Activated naive CD4-positive, alpha-beta T cell treated with anti-CD3 and anti-CD28 coated beads, Interleukin-2, amount 50 U/mL, for 72 hours (primary cell): ENCODE data around the gene MGAT2. TPM values are rescaled to one million over a fixed set of nuclear protein-coding genes. Genes with fewer than 3 reads are reported as not detected.
A peak's percentile ranks its signal among the peaks of the same experiment; 100 is the strongest.
"Not testable (repeated sequence)": the region's sequence is repeated elsewhere in the genome, so short reads cannot be mapped to it uniquely, and the experiment has no call there.

Source experiments
- ATAC-seq, 2 donors: fragments of 150-1000 bp; cut with Tn5 transposase; 2 replicates each; pipeline ENCODE4 v1.10.0; 2021; ENCODE audit warnings: mild to moderate bottlenecking in 2 of 2, moderate library complexity in 2 of 2
- DNase-seq, 2 donors: peaks; one replicate each; pipeline ENCODE4 v3.0.0; 2021 to 2022; ENCODE audit warnings: low spot score in 2 of 2
- H3K27ac Mint-ChIP-seq, 2 donors: one replicate each; pipeline ENCODE4 v1.8.0; 2022; ENCODE audit warnings: mild to moderate bottlenecking in 2 of 2, mixed read lengths in 2 of 2
- H3K36me3 Mint-ChIP-seq, 2 donors: one replicate each; pipeline ENCODE4 v1.8.0; 2022; ENCODE audit warnings: mixed read lengths in 2 of 2
- H3K9me3 Mint-ChIP-seq, 2 donors: one replicate each; pipeline ENCODE4 v1.8.0; 2022; ENCODE audit warnings: mixed read lengths in 2 of 2
- total RNA-seq, 2 donors: library from RNA; stranded (reverse); gene quantifications; one replicate each; pipeline ENCODE4 v1.2.3, GENCODE V29; 2022

The MGAT2 gene
- total RNA-seq, 2 donors from 2014 or later = 30.6 to 37.2 TPM

DNA sequence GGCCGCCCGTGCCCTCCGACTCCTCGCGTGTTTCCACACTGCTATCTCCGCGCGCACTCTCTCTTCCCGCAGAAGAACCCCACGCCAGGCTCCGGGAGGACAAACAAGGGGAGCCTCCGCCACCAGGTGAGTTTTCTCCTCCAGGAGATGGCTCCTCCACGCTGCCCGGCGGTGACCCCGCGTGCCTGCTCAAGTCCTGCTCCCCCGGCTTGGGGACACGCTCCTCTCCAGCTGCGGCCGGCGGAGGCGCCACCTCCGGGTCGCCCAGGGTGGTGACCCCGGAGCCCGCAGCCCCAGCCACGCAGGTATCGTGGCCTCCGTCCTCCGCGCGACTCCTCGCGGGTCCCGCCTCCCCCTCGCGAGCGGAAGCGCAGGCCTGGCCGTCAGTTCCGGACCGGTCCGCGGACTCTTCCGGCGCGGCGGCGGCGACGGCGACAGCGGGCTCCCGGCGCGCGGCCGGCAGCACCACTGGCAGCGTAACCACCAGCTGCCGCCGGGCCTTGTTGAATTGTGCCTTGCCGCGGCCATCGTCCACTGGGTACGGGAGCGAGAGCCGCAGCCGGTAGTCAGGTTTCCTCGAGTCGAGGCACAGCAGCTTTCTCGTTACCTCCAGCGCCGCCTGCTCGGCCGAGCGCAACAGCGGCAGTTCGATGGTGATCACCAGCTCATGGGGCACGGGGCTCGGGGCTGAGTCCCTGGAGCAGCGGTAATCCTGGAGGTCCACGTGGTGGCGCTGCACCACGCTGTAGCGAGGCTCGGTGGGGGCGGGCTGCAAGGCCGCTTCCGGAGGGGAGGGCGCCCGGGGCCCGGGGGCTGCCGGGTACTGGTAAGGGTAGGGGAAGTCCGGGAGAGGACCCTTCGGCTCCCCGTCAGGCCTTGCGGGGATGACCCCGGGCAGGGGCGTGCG is 13.3 kb downstream of the MGAT2 start:
- H3K9me3 Mint-ChIP-seq = no peaks in the 10 kb centered on the region
- DNase-seq (peak; percentile 92 to 93), ATAC-seq (peak; percentile 81 to 86)
- peaks cover 28 to 37% of the 10 kb centered on the region in 2 donors for H3K36me3 Mint-ChIP-seq
- peak overlapping the region; percentile 93 to 99 for H3K27ac Mint-ChIP-seq

- no peaks in the 10 kb centered on the region for H3K9me3 Mint-ChIP-seq
- ATAC-seq = peak; percentile 48 to 53
- peak within 1 kb of the TSS; percentile 93 to 100 for H3K27ac Mint-ChIP-seq
- H3K36me3 Mint-ChIP-seq = peaks cover 31 to 40% of the 10 kb centered on the region in 2 donors
- DNase-seq = peak; percentile 68 to 71
Observed at GRCh38 chr14:49634547-49635334, 14.1 kb downstream of the MGAT2 start, which contains the start of gene DNAAF2. DNAAF2 (minus strand) TSS chr14:49635244; CDS start chr14:49635149, 95 bp downstream.

- ATAC-seq (no peak), DNase-seq (no peak)
- H3K9me3 Mint-ChIP-seq = no peaks in the 10 kb centered on the region
- peak overlapping the region; percentile 69 to 93 for H3K27ac Mint-ChIP-seq
- H3K36me3 Mint-ChIP-seq = peaks cover 31 to 45% of the 10 kb centered on the region in 2 donors
Observed at GRCh38 chr14:49636866-49637265, 16.3 kb downstream of the MGAT2 start.

- H3K36me3 Mint-ChIP-seq = peaks cover 31 to 45% of the 10 kb centered on the region in 2 donors
- H3K9me3 Mint-ChIP-seq = no peaks in the 10 kb centered on the region
- peak overlapping the region in 1 of 2 donors; percentile 47 for H3K27ac Mint-ChIP-seq
- DNase-seq = no peak
- ATAC-seq = no peak
Observed at GRCh38 chr14:49637534-49638078, 17.0 kb downstream of the MGAT2 start.

DNA sequence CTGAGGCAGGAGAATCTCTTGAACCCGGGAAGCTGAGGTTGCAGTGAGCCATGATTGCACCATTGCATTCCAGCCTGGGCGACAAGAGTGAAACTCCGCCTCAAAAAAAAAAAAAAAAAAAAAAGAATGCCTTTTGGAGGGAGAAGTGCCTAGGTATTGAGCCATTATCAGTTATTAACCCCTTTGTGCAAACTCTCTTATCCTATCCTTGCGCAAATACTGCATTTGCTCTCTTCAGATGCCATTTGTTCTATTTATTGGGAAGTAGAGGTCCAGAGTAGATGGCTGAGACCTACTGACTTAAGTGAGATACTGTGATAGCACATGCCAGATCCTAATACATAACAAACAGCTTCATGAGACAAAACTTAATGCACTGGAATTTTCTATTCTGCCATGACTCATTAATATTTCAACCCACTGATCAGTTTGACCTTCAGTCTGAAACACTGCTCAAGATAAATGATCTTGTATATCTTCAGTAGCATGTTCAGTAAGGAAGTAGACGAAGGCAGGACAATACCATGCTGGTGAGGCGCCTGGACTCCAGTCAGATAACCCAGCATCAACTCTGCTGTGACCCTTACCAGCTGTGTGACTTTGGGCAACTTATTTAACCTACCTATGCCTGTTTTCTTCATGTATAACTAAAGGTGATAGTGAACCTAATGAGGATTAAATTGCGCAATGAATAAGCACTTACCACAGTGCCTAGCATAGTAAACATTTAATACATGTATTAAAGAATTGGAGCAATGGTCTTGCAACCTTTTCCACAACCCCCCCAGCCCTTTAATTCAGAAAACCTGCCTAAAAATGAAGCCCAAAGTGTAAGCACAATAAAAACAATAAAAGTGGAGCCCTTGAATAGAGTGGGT is 20.2 kb downstream of the MGAT2 start:
- H3K36me3 Mint-ChIP-seq = peaks cover 16 to 39% of the 10 kb centered on the region in 2 donors
- H3K9me3 Mint-ChIP-seq = no peaks in the 10 kb centered on the region
- DNase-seq = no peak
- H3K27ac Mint-ChIP-seq = no peak overlapping the region
- no peak for ATAC-seq

DNA sequence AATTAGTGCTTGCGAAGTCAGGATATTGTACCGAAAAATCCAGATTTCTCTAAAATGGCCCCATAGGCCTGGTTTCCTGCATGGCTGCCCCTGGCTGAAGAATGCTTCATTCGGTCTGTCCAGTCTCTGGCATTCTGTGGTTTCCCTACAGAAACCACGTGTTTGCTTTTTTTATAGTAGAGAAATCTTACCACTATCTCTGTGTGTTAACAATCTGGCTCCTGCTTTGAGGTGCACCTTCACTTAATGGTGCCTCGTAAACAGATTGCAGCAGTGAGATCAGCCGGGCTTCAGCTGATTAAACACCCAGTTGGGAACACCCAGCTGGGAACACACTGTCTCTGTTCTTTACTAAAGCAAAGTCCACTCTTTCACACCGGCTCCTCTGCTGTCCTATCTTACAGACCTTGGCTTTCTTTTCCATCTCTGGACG is 21.1 kb downstream of the MGAT2 start:
- DNase-seq = no peak
- Mint-ChIP-seq H3K36me3 (peaks cover 10 to 34% of the 10 kb centered on the region in 2 donors), H3K9me3 (no peaks in the 10 kb centered on the region), H3K27ac (peak overlapping the region; percentile 31 to 49)
- no peak for ATAC-seq

GRCh38 chr14:49642163-49642562 is 21.6 kb downstream of the MGAT2 start:
- H3K9me3 Mint-ChIP-seq = no peaks in the 10 kb centered on the region
- peaks cover 7 to 34% of the 10 kb centered on the region in 2 donors for H3K36me3 Mint-ChIP-seq
- no peak for ATAC-seq
- no peak for DNase-seq
- peak overlapping the region; percentile 31 to 49 for H3K27ac Mint-ChIP-seq

DNA sequence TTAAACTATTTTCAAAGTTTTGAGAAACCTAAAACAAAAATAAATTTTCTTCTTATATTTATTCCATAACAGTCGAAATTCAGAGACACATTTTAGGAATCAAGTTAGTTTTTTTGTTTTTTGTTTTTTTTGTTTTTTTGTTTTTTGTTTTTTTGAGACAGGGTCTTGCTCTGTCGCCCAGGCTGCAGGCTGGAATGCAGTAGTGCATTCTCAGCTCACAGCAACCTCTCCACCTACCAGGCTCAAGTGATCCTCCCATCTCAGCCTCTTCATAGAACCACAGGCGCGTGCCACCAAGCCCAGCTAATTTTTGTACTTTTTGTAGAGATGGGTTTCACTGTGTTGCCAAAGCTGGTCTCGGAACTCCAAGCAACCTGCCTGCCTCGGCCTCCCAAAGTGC is 32.9 kb downstream of the MGAT2 start:
- DNase-seq = no peak
- Mint-ChIP-seq H3K36me3 (peaks cover 0 to 6% of the 10 kb centered on the region in 2 donors), H3K9me3 (no peaks in the 10 kb centered on the region), H3K27ac (no peak overlapping the region)
- no peak for ATAC-seq

DNA sequence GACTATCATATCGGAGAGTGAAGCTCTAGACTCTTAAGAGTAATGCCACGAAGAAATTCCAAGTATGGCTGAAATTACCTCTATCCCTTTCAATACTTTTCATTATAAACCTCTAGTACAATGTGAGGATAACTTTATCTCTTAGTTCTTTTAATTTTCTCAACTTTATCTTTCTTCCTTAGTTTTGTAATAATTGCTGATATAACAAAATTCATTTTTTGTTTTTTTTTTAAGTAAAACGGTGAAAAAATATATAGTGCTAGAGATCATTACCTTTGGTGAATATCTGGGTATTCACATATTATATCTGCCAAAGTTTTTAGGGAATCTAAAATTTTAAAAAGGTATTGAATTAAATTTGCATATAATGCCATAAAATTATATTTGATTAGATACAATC is 33.9 kb downstream of the MGAT2 start:
- DNase-seq (no peak), ATAC-seq (no peak)
- H3K36me3 Mint-ChIP-seq = peaks cover 0 to 6% of the 10 kb centered on the region in 2 donors
- H3K27ac Mint-ChIP-seq = no peak overlapping the region
- H3K9me3 Mint-ChIP-seq = no peaks in the 10 kb centered on the region

- not testable (repeated sequence) for H3K36me3 Mint-ChIP-seq, DNase-seq, H3K9me3 Mint-ChIP-seq, ATAC-seq
- peak overlapping the region in 1 of 2 donors; percentile 22 for H3K27ac Mint-ChIP-seq
Observed at GRCh38 chr14:49657500-49657899, 36.9 kb downstream of the MGAT2 start.

GRCh38 chr14:49659526-49660455 is 39.2 kb downstream of the MGAT2 start:
- Mint-ChIP-seq H3K9me3 (no peaks in the 10 kb centered on the region), H3K27ac (no peak overlapping the region), H3K36me3 (no peaks in the 10 kb centered on the region)
- ATAC-seq = no peak
- no peak for DNase-seq

DNA sequence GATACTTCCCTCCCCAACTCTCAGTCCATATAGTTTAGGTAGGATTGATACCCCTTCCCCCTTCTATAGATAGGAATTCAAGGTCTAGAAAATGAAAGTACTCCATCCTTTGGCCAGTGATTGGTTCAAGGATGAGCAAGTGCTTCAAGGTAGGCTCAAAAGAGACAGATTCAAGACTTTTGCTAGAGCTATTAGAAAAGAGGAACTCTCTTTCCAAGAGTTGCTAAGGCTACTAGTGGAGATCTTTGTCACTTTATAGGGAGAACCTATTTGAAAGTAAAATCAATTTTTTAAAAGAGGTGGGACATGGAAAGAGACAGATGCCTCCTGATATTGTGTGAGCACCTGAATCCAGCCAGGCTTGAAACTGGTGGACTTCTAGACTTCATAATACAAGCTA is 49.9 kb downstream of the MGAT2 start:
- no peaks in the 10 kb centered on the region for H3K9me3 Mint-ChIP-seq
- DNase-seq (no peak), ATAC-seq (no peak)
- H3K27ac Mint-ChIP-seq = no peak overlapping the region
- peaks cover 17 to 30% of the 10 kb centered on the region in 2 donors for H3K36me3 Mint-ChIP-seq
